CD14-positive monocyte (primary cell): Measurements from ENCODE around the gene NUP42. TPM values are rescaled to one million over a fixed set of nuclear protein-coding genes. Genes with fewer than 3 reads are reported as not detected.
A peak's percentile ranks its signal among the peaks of the same experiment; 100 is the strongest.

Source experiments
- DNase-seq, 3 donors: peaks; one replicate each; pipeline ENCODE4 v3.0.0-alpha.2; 2011 to 2022
- H2AFZ ChIP-seq: 2 replicates; pipeline ENCODE4 v1.6.0; 2012; ENCODE audit warnings: mild to moderate bottlenecking, low read depth, low read length, inconsistent platforms; ENCODE audit not compliant: insufficient read depth, poor library complexity, severe bottlenecking
- H3K27ac ChIP-seq, 2 donors: 1 replicate in 1 of 2; 2 replicates in 1 of 2; pipeline ENCODE4 v1.5.1; 2012 to 2013; ENCODE audit warnings: low read length in 2 of 2, control low read depth in 1 of 2, inconsistent platforms in 1 of 2, low read depth in 1 of 2, mild to moderate bottlenecking in 1 of 2
- H3K27me3 ChIP-seq, 2 donors: one replicate each; pipeline versions ENCODE4 v1.6.0 to v1.6.1; 2011 to 2013; ENCODE audit warnings: low read length in 2 of 2; ENCODE audit not compliant: control insufficient read depth in 2 of 2, insufficient read depth in 2 of 2
- H3K36me3 ChIP-seq, 2 donors: replicated peaks in 1 of 2; 1 replicate in 1 of 2; 2 replicates in 1 of 2; pipeline versions ENCODE4 v1.5.1 to v1.6.1; 2012 to 2013; ENCODE audit warnings: low read length in 2 of 2, control low read depth in 1 of 2, inconsistent platforms in 1 of 2, mild to moderate bottlenecking in 1 of 2; ENCODE audit not compliant: insufficient read depth in 2 of 2, control insufficient read depth in 1 of 2
- H3K4me1 ChIP-seq, 2 donors: 1 replicate in 1 of 2; 2 replicates in 1 of 2; pipeline versions ENCODE4 v1.5.1 to v1.6.1; 2012 to 2013; ENCODE audit warnings: low read length in 2 of 2, control low read depth in 1 of 2, inconsistent platforms in 1 of 2, mild to moderate bottlenecking in 1 of 2, moderate library complexity in 1 of 2; ENCODE audit not compliant: insufficient read depth in 2 of 2, control insufficient read depth in 1 of 2
- H3K4me2 ChIP-seq: replicated peaks from 2 replicates; pipeline ENCODE3; 2012; ENCODE audit warnings: low read length, moderate library complexity, mild to moderate bottlenecking; ENCODE audit not compliant: poor library complexity, severe bottlenecking; ENCODE audit errors: extremely low read depth
- H3K4me3 ChIP-seq, 3 experiments: fragments of 200-600 bp in 1 of 3; sonication (generic) in 1 of 3; replicated peaks in 1 of 3; 1 replicate in 2 of 3; 2 replicates in 1 of 3; pipeline ENCODE4 v1.5.1; 2011 to 2013; ENCODE audit warnings: low read length in 3 of 3, mild to moderate bottlenecking in 3 of 3, control low read depth in 2 of 3, low read depth in 2 of 3, inconsistent platforms in 1 of 3, moderate library complexity in 1 of 3
- H3K79me2 ChIP-seq: 2 replicates; pipeline ENCODE4 v1.6.0; 2012; ENCODE audit warnings: mild to moderate bottlenecking, control low read depth, inconsistent platforms, low read length, moderate library complexity; ENCODE audit not compliant: insufficient read depth
- H3K9ac ChIP-seq: 2 replicates; pipeline ENCODE4 v1.6.0; 2017; ENCODE audit warnings: low read length, mild to moderate bottlenecking; ENCODE audit not compliant: insufficient read depth, poor library complexity, severe bottlenecking
- H3K9me3 ChIP-seq, 2 donors: replicated peaks in 1 of 2; 1 replicate in 1 of 2; 2 replicates in 1 of 2; pipeline versions ENCODE4 v1.5.1 to v1.6.1; 2012 to 2013; ENCODE audit warnings: low read length in 2 of 2, control low read depth in 1 of 2; ENCODE audit not compliant: control insufficient read depth in 1 of 2, insufficient read depth in 1 of 2
- H4K20me1 ChIP-seq: 2 replicates; pipeline ENCODE4 v1.6.0; 2012; ENCODE audit warnings: mild to moderate bottlenecking, low read length, control low read depth, moderate library complexity; ENCODE audit not compliant: insufficient read depth
- H3K27ac Mint-ChIP-seq, 7 donors: one replicate each; pipeline ENCODE4 v1.8.0; 2020; ENCODE audit warnings: mild to moderate bottlenecking in 7 of 7, mixed read lengths in 7 of 7, moderate library complexity in 6 of 7, inconsistent platforms in 2 of 7
- H3K27me3 Mint-ChIP-seq, 3 donors: one replicate each; pipeline ENCODE4 v1.8.0; 2021 to 2022; ENCODE audit warnings: low read depth in 3 of 3, mild to moderate bottlenecking in 3 of 3, mixed read lengths in 3 of 3, moderate library complexity in 3 of 3, inconsistent platforms in 1 of 3
- H3K36me3 Mint-ChIP-seq, 2 donors: one replicate each; pipeline ENCODE4 v1.8.0; 2020; ENCODE audit warnings: mixed read lengths in 2 of 2, inconsistent platforms in 1 of 2, mild to moderate bottlenecking in 1 of 2
- H3K4me1 Mint-ChIP-seq: one replicate; pipeline ENCODE4 v1.8.0; 2020; ENCODE audit warnings: mild to moderate bottlenecking, mixed read lengths
- H3K4me3 Mint-ChIP-seq, 2 donors: one replicate each; pipeline ENCODE4 v1.8.0; 2020; ENCODE audit warnings: mild to moderate bottlenecking in 2 of 2, mixed read lengths in 2 of 2, moderate library complexity in 1 of 2
- H3K9me3 Mint-ChIP-seq, 7 donors: one replicate each; pipeline ENCODE4 v1.8.0; 2020 to 2022; ENCODE audit warnings: mixed read lengths in 7 of 7, mild to moderate bottlenecking in 6 of 7, moderate library complexity in 6 of 7, inconsistent platforms in 2 of 7
- CTCF ChIP-seq: fragments of 200-600 bp; IDR thresholded peaks from one replicate; pipeline ENCODE4 v1.8.0; 2022; ENCODE audit warnings: antibody characterized with exemption, mild to moderate bottlenecking
- WGBS: methylation state at CpG from one replicate; pipeline ENCODE4 v1.1.5; 2013; ENCODE audit warnings: missing lambda C conversion rate; ENCODE audit not compliant: insufficient coverage; 5-methylcytosine and 5-hydroxymethylcytosine counted together
- intact Hi-C, 2 donors: fragments of 100-400 bp; cut with micrococcal nuclease; formaldehyde crosslinking; loops; one replicate each; pipeline versions ENCODE4 v1.15.0 to v1.15.1; 2023
- polyA plus RNA-seq, 3 donors: library from polyadenylated mRNA; depleted of rRNA in 1 of 3; unstranded in 2 of 3; stranded (reverse) in 1 of 3; fragments of 300-500 nt in 2 of 3; fragments of >200 nt in 1 of 3; fragmentation: Illumina TruSeq in 2 of 3; gene quantifications; 1 replicate in 2 of 3; 2 replicates in 1 of 3; pipeline ENCODE4 v1.2.3, GENCODE V29; 2012 to 2021

The NUP42 gene
- polyA plus RNA-seq, 3 donors = 26.3 to 54.6 (median 28.5) TPM

- Mint-ChIP-seq H3K27ac (peak overlapping the region in 1 of 7 donors; percentile 66), H3K27me3 (peaks cover under 1 to 2% (median 2%) of the 10 kb centered on the region in 3 donors), H3K9me3 (peaks cover 0 to 3% (median 0%) of the 10 kb centered on the region in 7 donors), H3K4me1 (peaks cover 61% of the 10 kb centered on the region), H3K4me3 (no peak overlapping the region), H3K36me3 (no peaks in the 10 kb centered on the region)
- 92% methylated on average over 5 of the region's 11 CpGs for WGBS
- intact Hi-C loops = no loop called here
- Histone ChIP-seq H2AFZ (no peak overlapping the region), H3K9me3 (no peaks in the 10 kb centered on the region), H3K9ac (no peak overlapping the region), H3K4me1 (peaks cover 57 to 62% of the 10 kb centered on the region in 2 donors), H4K20me1 (no peaks in the 10 kb centered on the region), H3K36me3 (no peaks in the 10 kb centered on the region), H3K4me2 (no peak overlapping the region), H3K4me3 (no peak overlapping the region), H3K27ac (no peak overlapping the region), H3K27me3 (no peaks in the 10 kb centered on the region), H3K79me2 (no peaks in the 10 kb centered on the region)
- no peak for TF ChIP-seq CTCF
- no peak for DNase-seq
These were observed 29.7 kb downstream of the NUP42 start for GRCh38 chr7:23211589-23211988.

GRCh38 chr7:23212395-23212794 lies 30.5 kb downstream of the NUP42 start:
- Histone ChIP-seq H3K4me2 (no peak overlapping the region), H4K20me1 (no peaks in the 10 kb centered on the region), H3K9ac (no peak overlapping the region), H3K4me3 (no peak overlapping the region), H3K36me3 (no peaks in the 10 kb centered on the region), H3K27me3 (no peaks in the 10 kb centered on the region), H3K4me1 (peaks cover 52 to 57% of the 10 kb centered on the region in 2 donors), H3K9me3 (no peaks in the 10 kb centered on the region), H3K79me2 (no peaks in the 10 kb centered on the region), H2AFZ (no peak overlapping the region), H3K27ac (no peak overlapping the region)
- Mint-ChIP-seq H3K9me3 (peaks cover 0 to 3% (median 0%) of the 10 kb centered on the region in 7 donors), H3K36me3 (no peaks in the 10 kb centered on the region), H3K4me3 (no peak overlapping the region), H3K27me3 (peaks cover 0 to 2% (median 2%) of the 10 kb centered on the region in 3 donors), H3K4me1 (peaks cover 57% of the 10 kb centered on the region), H3K27ac (no peak overlapping the region)
- no peak for DNase-seq
- intact Hi-C loops = no loop called here
- TF ChIP-seq CTCF = no peak
- no CpG with 5 or more reads among the region's 2 CpGs for WGBS
